CMK (cell line): ENCODE data around the gene GRHL1.
"Not testable (repeated sequence)": the region's sequence is repeated elsewhere in the genome, so short reads cannot be mapped to it uniquely, and the experiment has no call there.

ENCODE experiments used
- DNase-seq: peaks from one replicate; pipeline ENCODE4 v3.0.0-alpha.2; 2010; ENCODE audit warnings: low read depth

Gene GRHL1

GRCh38 chr2:9951522-9952285 is at the start of gene GRHL1:
Gene GRHL1, plus strand, starts transcription at chr2:9951693. Its CDS starts 141 bp downstream, at chr2:9951834.
- peak; percentile 80 for DNase-seq

- no peak for DNase-seq
These were observed 46.1 kb upstream of the GRHL1 start for GRCh38 chr2:9905413-9905812.

- DNase-seq = no peak
These were observed 44.1 kb upstream of the GRHL1 start for GRCh38 chr2:9907402-9907801.

- DNase-seq = no peak
These were observed 42.9 kb upstream of the GRHL1 start for GRCh38 chr2:9908639-9909038.

- no peak for DNase-seq
These were observed 42.4 kb upstream of the GRHL1 start for GRCh38 chr2:9909106-9909505.

- DNase-seq = no peak
These were observed 40.8 kb upstream of the GRHL1 start for GRCh38 chr2:9910699-9911098.

- no peak for DNase-seq
These were observed 39.0 kb upstream of the GRHL1 start for GRCh38 chr2:9912468-9912867.

GRCh38 chr2:9914384-9915065 is 37.0 kb upstream of the GRHL1 start:
- no peak for DNase-seq

- DNase-seq = no peak
These were observed 33.2 kb upstream of the GRHL1 start for GRCh38 chr2:9918275-9918674.

GRCh38 chr2:9919512-9919911 is 32.0 kb upstream of the GRHL1 start:
- no peak for DNase-seq

- not testable (repeated sequence) for DNase-seq
These were observed 24.5 kb upstream of the GRHL1 start for GRCh38 chr2:9927020-9927419.

- DNase-seq = no peak
These were observed 14.2 kb upstream of the GRHL1 start for GRCh38 chr2:9937258-9937657.

- DNase-seq = no peak
These were observed 13.5 kb upstream of the GRHL1 start for GRCh38 chr2:9937968-9938367.

GRCh38 chr2:9939587-9940485 is 11.7 kb upstream of the GRHL1 start:
- DNase-seq = no peak

- DNase-seq = no peak
These were observed 10.1 kb upstream of the GRHL1 start for GRCh38 chr2:9941196-9941995.

GRCh38 chr2:9941996-9942390 is 9.5 kb upstream of the GRHL1 start:
- no peak for DNase-seq

- no peak for DNase-seq
These were observed 7.1 kb upstream of the GRHL1 start for GRCh38 chr2:9944330-9944758.

- no peak for DNase-seq
These were observed 5.9 kb upstream of the GRHL1 start for GRCh38 chr2:9945596-9945995.

GRCh38 chr2:9946076-9946475 is 5.4 kb upstream of the GRHL1 start:
- no peak for DNase-seq

GRCh38 chr2:9946818-9947217 is 4.7 kb upstream of the GRHL1 start:
- no peak for DNase-seq

- DNase-seq = no peak
These were observed 2.8 kb upstream of the GRHL1 start for GRCh38 chr2:9948721-9949120.
